HG03039 (cell line): Measurements from ENCODE around the gene NCAPG2.
"Not testable (repeated sequence)": the region's sequence is repeated elsewhere in the genome, so short reads cannot be mapped to it uniquely, and the experiment has no call there.

Experiments used
- ATAC-seq: cut with Tn5 transposase; IDR thresholded peaks from one replicate; pipeline ENCODE4 v1.9.1; 2021; ENCODE audit warnings: mild to moderate bottlenecking, moderate library complexity; ENCODE audit not compliant: unreplicated experiment

Gene NCAPG2

DNA sequence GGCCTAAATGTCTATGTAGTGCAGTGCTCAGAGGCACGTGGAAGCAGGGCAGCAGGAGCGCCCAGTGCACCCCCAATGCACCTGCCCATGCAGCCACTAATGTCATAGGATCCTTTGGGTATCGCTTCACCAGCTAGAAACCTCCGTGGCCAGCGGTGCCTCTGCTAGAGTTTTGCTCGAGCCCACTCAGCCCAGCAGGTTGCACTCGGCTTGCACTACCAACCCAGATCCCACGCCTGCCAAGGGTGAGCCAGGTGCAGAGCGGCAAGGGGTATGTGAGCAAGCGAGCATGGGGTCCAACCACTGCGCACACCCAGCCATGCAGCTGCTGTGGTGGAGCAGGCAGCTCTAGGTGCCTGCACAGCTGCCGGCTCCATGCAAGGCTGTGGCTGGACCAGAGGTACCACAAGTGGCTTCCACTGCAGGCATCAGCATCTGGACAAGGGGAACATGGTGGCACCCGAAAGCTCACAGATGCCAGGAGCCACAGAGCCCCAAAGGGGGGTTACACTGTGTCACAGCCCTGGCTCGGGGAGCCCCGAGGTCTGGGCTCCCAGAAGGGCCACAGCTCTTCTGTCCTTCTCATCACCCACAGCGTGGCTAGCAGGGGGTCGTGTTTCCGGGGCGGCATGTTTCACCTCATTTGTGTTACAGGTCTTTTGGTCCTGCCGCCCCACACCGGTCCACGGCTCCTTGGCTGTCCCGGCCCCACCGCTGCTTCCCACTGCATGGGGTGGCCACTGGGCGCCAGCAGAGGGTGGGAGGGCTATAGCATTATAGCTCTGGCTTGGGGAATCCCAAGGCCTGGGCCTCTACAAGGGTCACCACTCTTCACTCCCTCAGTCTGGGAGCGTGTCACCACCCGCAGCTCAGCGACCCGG lies 2.3 kb upstream of the NCAPG2 start:
- no peak for ATAC-seq

GRCh38 chr7:158706273-158706704 lies 1.7 kb upstream of the NCAPG2 start:
- no peak for ATAC-seq

DNA sequence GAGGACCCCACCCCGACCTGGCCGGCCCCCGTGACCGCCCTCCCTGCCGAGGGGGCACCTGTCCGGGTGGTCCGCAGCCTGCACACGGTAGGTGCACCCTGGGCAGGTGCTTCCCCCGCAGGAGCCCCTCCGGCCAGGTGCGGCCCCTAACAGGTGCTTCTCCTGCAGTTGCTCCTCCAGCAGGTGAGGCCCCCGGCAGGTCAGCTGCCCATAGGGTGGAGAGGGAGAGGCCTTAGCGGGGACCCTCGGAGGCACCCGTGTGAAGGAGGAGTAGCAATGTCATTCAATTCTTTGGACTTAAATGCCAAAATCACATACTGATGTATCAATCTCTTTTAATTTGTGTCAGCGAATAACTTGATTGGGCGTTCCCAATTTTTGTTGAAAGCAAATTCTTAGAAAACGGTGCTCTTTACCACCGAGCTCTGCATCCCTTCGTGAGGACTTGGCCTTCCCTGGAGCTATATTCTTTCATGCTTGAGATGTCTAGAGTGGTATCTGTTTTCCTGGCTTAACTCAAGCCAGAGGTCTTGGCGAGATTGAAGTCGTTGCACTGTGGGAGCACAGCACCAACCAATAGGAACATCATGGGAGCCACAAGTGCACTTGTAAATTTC lies 738 bp upstream of the NCAPG2 start:
- no peak for ATAC-seq

DNA sequence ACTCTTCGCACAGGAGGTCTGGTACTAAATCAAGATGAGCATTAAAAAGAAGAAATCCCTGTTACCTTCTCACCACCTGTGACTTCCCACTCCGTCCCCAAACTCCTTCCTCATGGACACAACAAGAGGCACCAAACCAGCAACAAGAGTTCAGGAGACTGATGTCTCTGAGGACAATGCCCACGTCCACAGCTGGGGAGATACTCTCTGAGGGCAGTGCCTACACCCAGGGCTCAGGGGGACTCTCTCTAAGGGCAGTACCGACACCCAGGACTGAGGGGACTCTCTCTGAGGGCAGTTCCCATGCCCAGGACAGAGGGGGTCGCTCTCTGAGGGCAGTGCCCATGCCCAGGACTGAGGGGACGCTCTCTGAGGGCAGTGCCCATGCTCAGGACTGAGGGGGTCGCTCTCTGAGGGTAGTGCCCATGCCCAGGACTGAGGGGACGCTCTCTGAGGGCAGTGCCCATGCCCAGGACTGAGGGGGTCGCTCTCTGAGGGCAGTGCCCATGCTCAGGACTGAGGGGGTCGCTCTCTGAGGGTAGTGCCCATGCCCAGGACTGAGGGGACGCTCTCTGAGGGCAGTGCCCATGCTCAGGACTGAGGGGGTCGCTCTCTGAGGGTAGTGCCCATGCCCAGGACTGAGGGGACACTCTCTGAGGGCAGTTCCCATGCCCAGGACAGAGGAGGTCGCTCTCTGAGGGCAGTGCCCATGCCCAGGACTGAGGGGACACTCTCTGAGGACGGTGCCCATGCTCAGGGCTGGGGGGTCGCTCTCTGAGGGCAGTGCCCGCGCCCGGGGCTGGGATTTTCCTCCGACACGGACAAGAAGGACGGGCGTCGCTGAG lies 703 bp downstream of the NCAPG2 start:
- not testable (repeated sequence) for ATAC-seq

- ATAC-seq, result no peak
Observed at GRCh38 chr7:158702944-158703343, 1.7 kb downstream of the NCAPG2 start.

DNA sequence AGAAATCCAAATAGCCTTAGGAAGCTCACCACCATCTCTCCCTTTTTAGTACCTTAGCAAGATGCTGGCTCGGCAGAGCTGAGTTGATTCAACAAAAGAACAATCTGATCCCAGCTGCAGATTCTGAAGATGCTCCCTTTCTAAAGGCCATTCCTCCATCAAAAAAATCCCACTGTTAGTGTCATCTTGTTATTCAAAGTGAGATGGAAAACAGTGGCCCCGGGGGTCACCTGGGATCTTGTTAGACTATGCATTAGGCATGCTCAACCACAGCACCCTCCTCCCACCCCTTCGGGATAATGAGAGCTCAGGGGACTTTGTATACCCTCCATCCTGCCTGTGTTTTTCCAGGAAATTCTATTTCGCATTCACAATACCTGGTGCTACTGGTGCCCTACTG lies 2.4 kb downstream of the NCAPG2 start:
- no peak for ATAC-seq

DNA sequence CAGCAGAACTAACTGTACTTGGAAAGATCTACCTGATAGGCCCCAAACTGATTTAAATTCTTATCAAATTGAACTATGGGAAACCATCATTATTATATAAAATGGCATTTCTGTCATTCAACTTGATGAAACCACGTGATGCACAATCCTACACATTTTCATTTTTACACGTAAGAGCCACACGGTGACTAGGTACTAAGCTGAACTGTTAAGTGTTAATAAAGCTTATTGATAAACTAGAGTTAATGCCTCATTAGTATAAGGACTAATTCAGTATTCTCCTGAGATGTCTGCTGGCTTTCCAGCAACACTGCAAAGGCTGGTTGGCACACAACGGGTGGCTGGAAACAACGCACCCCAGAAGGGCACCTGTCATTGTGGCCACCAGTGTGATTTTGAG lies 4.6 kb downstream of the NCAPG2 start:
- no peak for ATAC-seq

GRCh38 chr7:158699341-158699740 lies 5.3 kb downstream of the NCAPG2 start:
- no peak for ATAC-seq

- ATAC-seq, result no peak
Observed at GRCh38 chr7:158698657-158699195, 5.9 kb downstream of the NCAPG2 start.

GRCh38 chr7:158697597-158697996 lies 7.0 kb downstream of the NCAPG2 start:
- not testable (repeated sequence) for ATAC-seq

DNA sequence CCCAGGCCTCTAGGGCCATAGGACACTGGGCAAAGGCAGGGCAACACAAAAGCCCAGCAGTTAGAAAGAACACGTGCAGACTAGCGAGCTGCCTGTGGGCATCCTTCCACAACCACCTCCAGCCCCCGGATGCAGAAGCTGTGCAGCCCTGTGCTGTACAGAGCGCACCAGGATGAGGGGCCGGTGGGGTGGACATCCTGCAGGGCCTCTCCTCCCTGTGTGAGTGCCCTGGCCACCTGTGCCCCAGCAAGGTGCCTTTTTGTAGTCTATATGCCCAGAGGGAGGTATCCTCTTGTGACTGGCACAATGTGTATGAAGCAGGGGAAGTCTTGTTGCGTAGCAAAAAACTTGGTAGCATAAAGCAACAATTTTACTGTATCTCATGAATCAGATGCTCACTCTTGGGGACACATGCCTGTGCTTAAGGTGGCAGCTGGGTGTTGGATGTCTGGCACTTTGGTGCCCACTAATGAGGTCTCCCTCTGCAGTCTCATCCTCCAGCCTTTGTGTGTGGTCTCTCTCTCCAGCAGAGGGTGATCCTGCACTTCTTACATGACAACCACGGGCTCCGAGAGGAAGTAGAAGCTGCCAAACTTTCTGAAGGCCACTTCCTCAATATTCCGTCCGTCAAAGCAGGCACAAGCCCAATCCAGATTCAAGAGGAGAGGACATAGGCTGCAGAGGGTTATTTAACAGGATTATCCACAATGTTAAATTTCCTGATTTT lies 8.7 kb downstream of the NCAPG2 start:
- no peak for ATAC-seq

GRCh38 chr7:158695056-158695455 lies 9.5 kb downstream of the NCAPG2 start:
- ATAC-seq, result no peak

GRCh38 chr7:158694650-158695049 lies 10.0 kb downstream of the NCAPG2 start:
- ATAC-seq, result no peak

- no peak for ATAC-seq
Observed at GRCh38 chr7:158689488-158689887, 15.1 kb downstream of the NCAPG2 start.

GRCh38 chr7:158687406-158687805 lies 17.2 kb downstream of the NCAPG2 start:
- no peak for ATAC-seq

- ATAC-seq, result no peak
Observed at GRCh38 chr7:158685693-158686092, 18.9 kb downstream of the NCAPG2 start.

- ATAC-seq, result no peak
Observed at GRCh38 chr7:158684329-158684728, 20.3 kb downstream of the NCAPG2 start.

GRCh38 chr7:158683541-158683940 lies 21.1 kb downstream of the NCAPG2 start:
- no peak for ATAC-seq

DNA sequence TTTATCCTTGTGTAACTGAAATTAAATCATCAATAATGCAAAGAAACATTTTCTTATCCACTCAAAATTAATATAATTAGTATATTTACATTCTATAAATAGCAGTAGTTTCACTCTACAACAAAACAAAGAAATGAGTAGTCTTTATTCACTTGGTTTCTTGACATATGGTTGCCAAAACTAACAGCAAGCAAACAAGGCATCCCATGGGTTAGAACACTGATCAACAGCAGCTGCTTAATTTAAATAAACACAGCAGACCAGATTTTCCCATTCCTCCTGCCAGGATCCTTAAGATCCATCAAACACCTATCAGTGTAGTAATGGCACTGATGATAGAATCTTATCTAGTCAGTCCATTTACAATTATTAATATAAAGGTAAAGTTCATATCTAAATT lies 22.1 kb downstream of the NCAPG2 start:
- ATAC-seq, result no peak

DNA sequence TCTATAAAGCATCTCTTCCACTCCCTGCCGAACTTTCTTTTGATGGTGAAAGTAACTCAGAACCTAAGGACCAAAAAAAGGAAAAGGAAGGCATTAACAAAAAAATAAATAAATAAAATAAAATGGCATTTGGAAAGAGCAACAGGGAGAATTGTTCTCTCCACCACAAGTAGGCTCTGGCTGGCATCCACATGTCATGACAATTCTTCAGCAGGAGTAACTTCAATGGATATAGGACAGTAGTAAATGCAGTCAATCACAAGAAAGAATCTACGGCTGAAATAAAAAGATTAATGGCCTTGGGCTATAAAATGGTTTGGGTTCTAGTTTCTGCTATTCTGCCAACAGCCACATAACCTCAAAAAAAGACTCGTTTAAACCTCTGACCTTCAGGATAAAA lies 23.9 kb downstream of the NCAPG2 start:
- ATAC-seq, result no peak

DNA sequence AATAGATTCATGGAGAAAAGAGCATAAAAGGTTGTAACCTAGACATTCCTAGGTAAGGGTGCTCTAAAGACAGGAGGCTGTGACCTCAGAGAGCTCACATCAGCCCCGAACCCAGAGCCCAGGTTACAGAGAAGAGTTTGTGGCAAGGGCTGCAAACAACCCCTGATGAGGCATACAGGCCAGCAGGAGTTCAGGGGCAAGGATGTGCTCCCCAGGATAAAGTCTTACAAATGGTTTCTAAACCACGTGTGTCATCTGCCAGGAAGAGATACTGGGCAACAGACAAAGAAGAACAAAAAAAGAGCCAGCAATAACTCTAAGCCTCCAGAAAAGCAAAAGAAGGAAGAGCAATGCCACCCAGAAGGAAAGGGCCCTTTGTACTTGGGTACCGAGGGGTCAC lies 27.7 kb downstream of the NCAPG2 start:
- ATAC-seq, result no peak
